B cell (primary cell): Measurements from ENCODE around the gene ANKRD23.

Experiments
- CTCF ChIP-seq: fragments of 200-600 bp; IDR thresholded peaks from one replicate; pipeline ENCODE4 v1.8.0; 2022; ENCODE audit warnings: antibody characterized with exemption, mild to moderate bottlenecking
- EZH2 ChIP-seq: IDR thresholded peaks from 2 replicates; pipeline ENCODE4 v1.6.1; 2012; ENCODE audit warnings: borderline replicate concordance, low read depth, mild to moderate bottlenecking, moderate library complexity, low read length; ENCODE audit not compliant: insufficient read depth, poor library complexity, severe bottlenecking

- TF ChIP-seq EZH2 (no peak), CTCF (no peak)
These were observed at the start of gene ANKRD23 for GRCh38 chr2:96843538-96844268.
